Epithelial cell of alveolus of lung (primary cell): Measurements from ENCODE around the gene EHD1. TPM values are rescaled to one million over a fixed set of nuclear protein-coding genes. Genes with fewer than 3 reads are reported as not detected.

Source experiments
- total RNA-seq: library from RNA; depleted of rRNA; stranded (reverse); fragments of >200 nt; gene quantifications from 2 replicates; pipeline ENCODE4 v1.2.1, GENCODE V29; 2015

Gene EHD1
- 37.5 and 50.9 TPM in 2 replicates for total RNA-seq

DNA sequence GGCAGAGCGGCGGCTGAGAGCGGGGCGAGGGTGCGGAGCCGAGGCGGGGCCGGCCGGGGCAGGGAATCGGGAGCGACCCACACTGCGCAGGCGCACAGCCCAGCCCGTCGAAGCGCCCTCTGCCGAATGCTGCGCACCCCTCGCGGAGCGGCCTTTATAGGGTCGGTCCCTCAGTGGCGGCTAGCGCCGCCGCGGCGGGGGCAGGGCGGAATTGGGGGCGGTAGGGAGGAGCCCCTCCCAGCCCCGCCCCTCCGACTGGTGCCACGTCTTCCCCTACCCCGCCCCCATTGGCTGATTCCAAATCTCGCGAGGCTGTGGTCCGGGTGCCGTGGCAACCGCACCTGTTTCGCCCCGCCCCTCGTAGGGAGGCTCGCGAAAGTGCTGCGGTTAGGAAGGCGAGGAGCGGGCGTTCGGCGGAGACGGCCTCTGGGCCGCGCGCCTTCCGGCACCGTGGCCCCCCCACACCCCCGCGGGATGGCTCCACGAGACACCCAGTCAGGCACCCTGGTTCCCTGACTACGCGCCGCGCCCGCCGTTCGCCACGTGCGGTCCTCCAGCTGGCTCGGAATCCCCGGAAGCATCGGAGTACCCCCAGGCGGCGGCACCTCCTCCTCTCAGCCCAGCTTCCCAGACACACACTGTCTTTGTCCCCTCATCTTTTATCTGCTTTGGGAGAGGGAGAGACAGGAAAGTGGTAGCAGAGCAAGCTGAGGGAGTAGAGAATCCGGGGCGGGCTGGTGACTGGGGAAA, at the start of gene EHD1:
TSS of gene EHD1 (minus strand) at position 128 of the 750 bp plus-strand sequence. CDS start 157 bp downstream, outside the sequence.

DNA sequence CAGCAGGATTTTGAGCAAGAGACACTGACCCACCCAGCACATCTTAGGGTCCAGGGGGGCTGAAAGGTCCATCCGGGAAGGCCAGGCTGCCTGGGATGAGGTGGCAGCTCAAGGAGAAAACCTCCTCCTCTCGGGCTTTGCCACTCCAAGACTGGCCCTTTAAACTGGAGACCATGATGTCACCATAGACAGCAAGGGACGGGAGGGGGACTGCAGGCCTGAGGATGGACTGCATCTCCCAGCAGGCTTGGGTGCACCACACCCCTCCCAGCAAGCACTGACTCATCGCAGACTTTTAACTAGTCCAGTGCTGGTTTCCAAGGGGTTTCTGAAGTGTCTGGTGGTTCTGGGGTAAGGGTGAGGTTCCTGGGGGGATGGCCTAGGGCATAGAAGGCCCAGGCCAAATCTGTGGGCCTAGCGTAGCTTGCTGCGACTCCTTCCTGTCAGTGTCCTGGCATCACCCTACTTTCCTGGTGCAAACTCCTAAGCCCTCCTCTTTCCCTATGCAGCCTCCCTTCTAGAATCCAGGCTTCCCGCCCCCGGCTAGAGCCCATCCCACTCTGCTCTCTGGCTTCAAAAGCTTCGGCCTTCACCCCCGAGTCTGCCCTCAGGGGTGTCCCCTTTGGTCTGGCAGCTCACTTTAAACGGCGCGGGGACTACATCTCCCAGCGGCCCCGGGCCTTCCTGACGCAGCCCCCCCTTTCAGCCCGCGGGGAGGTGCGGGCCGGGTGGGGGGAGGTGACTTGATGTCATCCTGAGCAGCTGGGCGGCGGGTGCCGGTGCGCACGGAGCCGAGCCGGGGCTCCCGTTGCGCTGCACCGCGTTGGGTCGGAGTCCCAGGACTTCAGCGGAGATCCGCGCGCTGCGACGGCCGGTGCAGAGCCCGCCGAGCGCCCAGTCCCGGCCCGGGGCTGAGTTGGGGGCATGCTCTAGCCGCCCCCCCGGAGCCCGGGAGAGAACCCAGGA, 45.8 kb upstream of the EHD1 start, which contains the start of gene PPP2R5B:
TSS of gene PPP2R5B (plus strand) at position 746 of the 966 bp plus-strand sequence. CDS start 1,046 bp downstream, outside the sequence.

DNA sequence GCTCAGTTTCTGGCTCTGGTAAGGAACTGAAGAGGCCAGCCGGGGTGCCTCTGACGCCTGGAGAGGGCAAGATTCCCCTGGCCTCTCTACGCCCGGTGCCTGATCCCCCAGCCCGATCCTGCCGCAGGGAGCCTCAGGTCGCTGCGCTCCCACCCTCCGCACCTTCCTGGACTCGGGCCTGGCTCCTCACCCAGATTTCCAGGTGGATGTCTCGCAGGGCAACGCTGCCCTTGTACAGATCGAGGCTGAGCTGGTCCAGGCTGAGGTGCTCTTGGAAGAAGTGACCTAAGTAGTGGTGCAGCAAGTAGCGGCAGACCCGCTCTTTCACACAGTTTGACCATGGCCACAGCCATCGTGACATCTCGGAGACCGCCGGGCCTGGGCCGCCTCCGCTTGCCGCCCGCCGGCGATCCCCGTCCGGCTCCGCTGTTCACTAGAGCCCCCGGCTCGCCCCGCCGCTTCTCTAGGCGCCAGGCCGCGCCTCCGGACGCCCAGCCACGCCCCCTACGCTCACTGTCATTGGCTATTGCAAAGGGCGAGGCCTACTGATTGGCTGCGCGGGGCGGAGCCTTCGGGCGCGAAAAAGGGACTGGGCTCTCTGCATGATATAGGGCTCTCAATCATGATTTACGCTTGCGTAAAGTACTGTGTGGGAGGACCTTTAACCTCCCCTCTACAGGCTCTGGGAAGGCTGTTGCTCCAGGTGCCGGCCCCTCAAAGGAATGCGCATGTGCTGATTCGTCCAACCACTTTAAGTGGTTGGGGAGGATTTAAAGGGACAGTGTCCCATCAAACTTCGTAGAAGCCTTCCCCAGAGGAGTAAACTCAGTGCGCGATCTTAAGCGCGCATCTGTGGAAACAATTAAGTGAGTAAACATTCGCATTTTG, 38.6 kb upstream of the EHD1 start, which contains the start of gene ATG2A:
TSS of gene ATG2A (minus strand) at position 435 of the 888 bp plus-strand sequence. CDS start at position 361, 74 bp downstream.

DNA sequence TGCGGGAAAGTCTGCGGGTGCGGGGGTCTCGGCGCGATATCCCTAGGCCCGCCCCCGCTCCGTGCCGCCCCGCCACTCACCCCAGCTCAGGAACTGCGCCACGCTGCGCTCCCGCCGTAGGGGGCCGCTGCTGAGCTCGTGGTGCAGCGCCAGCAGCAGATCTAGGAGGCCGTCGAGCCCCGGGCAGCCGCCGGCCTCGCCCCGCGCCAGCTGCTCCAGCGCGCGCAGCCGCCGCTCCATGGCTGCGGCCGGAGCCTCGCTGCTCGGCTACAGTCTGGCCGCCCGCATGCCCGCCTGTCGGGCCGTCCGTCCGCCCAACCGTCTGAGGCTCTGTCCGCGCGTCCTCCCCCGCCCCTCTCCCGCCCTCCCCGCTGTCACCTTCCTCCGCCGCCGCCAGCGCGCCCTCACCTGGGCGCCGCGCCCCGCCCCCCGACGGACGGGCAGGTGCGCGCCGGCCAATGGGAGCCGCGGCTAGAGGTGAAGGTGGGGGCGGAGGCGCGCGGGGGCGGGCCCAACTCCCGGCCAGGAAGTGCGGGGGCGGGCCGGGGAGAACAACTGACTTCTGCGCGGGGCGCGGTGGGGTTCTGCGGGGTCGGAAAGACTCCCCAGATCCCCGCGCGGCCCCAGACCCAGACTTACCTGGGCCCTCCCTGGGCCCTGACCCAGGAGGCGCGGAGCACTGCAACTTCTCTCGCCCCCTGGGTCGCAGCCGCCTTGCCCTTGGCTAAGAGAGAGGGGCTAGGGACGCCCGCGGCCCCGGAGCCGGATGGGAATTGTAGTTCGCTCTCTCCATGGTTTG, 33.9 kb downstream of the EHD1 start, which contains the start of gene CDC42BPG:
TSS of gene CDC42BPG (minus strand) at position 324 of the 799 bp plus-strand sequence. CDS start at position 240, 84 bp downstream.

DNA sequence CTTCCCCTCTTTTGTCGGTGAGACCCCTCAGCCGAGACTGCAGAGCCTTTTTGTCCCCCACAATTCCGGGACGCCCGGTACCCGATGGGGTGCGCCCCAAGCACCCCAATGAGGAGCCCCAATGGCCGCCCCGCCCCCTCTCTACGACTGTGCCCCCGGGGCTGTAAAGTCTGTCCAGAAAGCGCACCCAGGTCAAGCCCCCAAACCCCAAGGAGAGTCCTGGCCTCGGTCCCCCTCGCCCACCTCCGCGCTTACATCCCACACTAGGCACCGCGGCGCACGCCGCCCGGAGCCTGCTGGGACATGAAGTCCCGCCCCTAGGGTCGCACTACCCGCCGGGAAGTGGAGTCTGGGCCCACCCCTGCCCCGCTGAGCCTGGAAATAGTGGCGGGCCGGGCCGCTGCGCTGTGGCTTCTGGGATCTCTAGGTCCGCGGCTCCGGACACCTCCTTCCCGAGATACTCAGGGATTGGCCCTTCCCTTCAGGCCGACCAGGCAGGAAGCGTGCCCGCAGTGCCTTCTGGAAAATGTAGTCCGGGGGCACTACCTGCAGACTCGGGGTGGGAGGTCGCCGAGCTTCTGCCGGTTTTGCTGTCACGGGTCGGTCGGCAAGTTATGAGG, 68.0 kb downstream of the EHD1 start, which contains the start of gene MEN1:
TSS of gene MEN1 (minus strand) at position 281 of the 620 bp plus-strand sequence. CDS start 442 bp downstream, outside the sequence.

DNA sequence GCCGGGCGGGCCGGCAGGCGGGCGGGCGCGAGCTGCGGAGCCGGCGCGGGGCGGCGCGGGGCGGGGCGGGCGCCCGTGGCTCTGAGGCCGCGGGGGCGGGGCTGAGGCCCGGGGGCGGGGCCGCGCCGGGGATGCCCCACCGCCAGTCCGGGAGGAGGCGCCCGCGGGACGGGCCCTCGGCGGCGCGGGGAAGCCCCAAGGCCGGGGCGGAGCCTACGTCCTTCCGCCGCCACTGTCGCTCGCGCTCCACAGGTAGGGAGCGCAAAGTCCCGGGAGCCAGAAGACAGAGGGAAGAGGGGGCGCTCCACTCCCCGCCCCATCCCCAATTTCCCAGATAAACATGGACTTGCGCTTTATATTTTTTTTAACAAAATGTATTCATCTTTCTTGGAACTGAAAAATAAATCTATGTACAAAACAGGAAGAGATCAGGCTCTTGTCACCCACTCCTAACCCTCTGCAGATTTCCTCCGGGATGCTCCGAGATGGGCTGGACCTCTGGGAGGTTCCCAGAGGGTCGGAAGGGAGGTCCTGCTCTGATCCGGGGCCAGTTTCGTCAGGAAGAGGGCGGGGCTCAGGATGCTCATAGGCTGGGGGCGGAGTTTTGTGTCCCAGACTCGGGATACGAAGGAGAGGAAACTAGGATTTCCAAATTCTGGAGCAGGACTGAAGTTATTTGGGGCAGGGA, 75.1 kb downstream of the EHD1 start, which contains the start of gene MAP4K2:
TSS of gene MAP4K2 (minus strand) at position 57 of the 688 bp plus-strand sequence. CDS start 65 bp downstream, outside the sequence.

Other genes starting within 250 kb of the EHD1 start
- not detected in 2 replicates for gene NRXN2, start 155.4 kb downstream of the EHD1 start, total RNA-seq
- 0.56 and 4.4 TPM in 2 replicates for gene RASGRP2, start 134.5 kb downstream of the EHD1 start, total RNA-seq
- gene PYGM, start 118.6 kb downstream of the EHD1 start, total RNA-seq = 0.52 and 2.8 TPM in 2 replicates
- gene SF1, start 100.1 kb downstream of the EHD1 start, total RNA-seq = 100 and 286 TPM in 2 replicates
- gene MAP4K2, start 75.4 kb downstream of the EHD1 start, total RNA-seq = 24.3 and 24.6 TPM in 2 replicates
- gene MEN1, start 68.1 kb downstream of the EHD1 start, total RNA-seq = 25.5 and 26.2 TPM in 2 replicates
- 0.08 and 0.91 TPM in 2 replicates for gene CDC42BPG, start 34.0 kb downstream of the EHD1 start, total RNA-seq
- 14.5 and 36.2 TPM in 2 replicates for gene ATG2A, start 38.6 kb upstream of the EHD1 start, total RNA-seq
- 21.0 and 22.8 TPM in 2 replicates for gene PPP2R5B, start 46.1 kb upstream of the EHD1 start, total RNA-seq
- not detected in 2 replicates for gene GPHA2, start 57.3 kb upstream of the EHD1 start, total RNA-seq
- not detected in 2 replicates for gene MAJIN, start 93.5 kb upstream of the EHD1 start, total RNA-seq
- 1.8 and 3.2 TPM in 2 replicates for gene BATF2, start 118.3 kb upstream of the EHD1 start, total RNA-seq
- 187 and 226 TPM in 2 replicates for gene ARL2, start 135.5 kb upstream of the EHD1 start, total RNA-seq
- 13.4 and 15.6 TPM in 2 replicates for gene SNX15, start 148.8 kb upstream of the EHD1 start, total RNA-seq
- 6.7 and 16.2 TPM in 2 replicates for gene SAC3D1, start 162.6 kb upstream of the EHD1 start, total RNA-seq
- 38.9 and 41.3 TPM in 2 replicates for gene NAALADL1, start 179.9 kb upstream of the EHD1 start, total RNA-seq
- 6.1 and 17.3 TPM in 2 replicates for gene CDCA5, start 205.4 kb upstream of the EHD1 start, total RNA-seq
- 51.3 and 69.4 TPM in 2 replicates for gene ZFPL1, start 205.6 kb upstream of the EHD1 start, total RNA-seq
- gene VPS51, start 217.6 kb upstream of the EHD1 start, total RNA-seq = 155 and 557 TPM in 2 replicates
- 16.8 and 32.3 TPM in 2 replicates for gene TM7SF2, start 233.3 kb upstream of the EHD1 start, total RNA-seq
- 22.7 and 23.7 TPM in 2 replicates for gene ZNHIT2, start 239.1 kb upstream of the EHD1 start, total RNA-seq
- gene FAU, start 243.5 kb upstream of the EHD1 start, total RNA-seq = 511 and 807 TPM in 2 replicates
- 55.3 and 71.5 TPM in 2 replicates for gene MRPL49, start 243.7 kb upstream of the EHD1 start, total RNA-seq